ENCODE data around the gene CYP1B1. TPM values are rescaled to one million over a fixed set of nuclear protein-coding genes. Genes with fewer than 3 reads are reported as not detected.

CYP1B1 gene
- total RNA-seq, 2 donors from 2014 or later: 90.3 to 95.7 TPM

DNA sequence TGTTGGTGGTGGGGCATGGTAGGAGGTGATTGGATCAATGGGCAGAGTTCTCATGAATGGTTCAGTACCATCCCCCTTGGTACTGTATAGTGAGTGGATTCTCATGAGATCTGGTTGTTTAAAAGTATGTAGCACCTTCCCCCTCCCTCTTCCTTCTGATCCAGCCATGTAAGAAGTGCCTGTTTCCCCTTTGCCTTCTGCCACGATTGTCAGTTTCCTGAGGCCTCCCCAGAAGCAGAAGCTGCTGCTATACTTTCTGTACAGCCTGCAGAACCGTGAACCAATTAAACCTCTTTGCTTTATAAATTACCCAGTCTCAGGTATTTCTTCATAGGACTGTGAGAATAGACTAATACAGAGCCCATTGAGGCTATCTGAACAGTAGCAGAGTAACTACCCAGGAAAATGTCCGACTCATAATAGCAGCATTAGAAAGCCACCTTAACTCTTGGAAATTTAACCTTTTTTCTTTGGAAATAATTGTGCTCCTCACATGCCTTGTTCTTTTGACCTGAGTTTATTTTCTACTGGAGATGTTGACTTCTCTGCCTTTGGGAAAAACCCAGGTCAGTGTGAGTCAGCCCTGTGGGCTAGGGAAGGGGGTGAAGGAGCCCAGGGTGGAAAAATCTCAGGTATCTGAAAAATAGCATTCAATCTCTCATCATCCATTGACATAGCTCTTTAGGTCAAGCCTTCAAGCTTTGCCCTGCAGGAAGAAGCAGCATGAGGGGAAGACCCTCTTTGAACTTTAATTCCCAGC, 18.1 kb downstream of the CYP1B1 start:
- ATAC-seq (no peak), DNase-seq (ENCODE audit: low spot score) (no peak)
- H3K9me3 Mint-ChIP-seq: no peaks in the 10 kb centered on the region

DNA sequence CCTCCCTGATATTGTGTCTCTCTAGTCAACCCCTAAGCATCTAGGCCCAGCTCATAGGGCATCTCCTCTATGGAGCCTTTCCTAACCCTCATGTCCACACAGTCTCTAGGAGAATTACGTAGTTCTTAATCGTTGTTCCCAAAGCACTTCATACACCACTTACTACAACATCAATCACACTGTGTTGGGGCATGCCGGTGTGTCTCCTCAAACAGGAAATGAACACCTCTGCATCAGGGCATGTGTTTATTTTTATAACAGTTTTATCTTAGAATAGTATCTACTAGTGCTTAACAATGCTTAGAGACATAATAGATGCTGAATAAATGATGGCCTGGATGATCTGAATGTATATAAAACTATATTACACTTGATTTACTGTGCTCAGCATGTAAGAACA, 19.7 kb downstream of the CYP1B1 start:
- H3K4me3 Mint-ChIP-seq: no peak overlapping the region
- DNase-seq (ENCODE audit: low spot score) (no peak), ATAC-seq (no peak)
- H3K27ac Mint-ChIP-seq: no peak overlapping the region
- no peaks in the 10 kb centered on the region for H3K4me1 Mint-ChIP-seq (ENCODE audit: low read depth in 2 of 2)
- H3K9me3 Mint-ChIP-seq: no peaks in the 10 kb centered on the region
- peaks cover 29 to 43% of the 10 kb centered on the region in 2 donors for H3K27me3 Mint-ChIP-seq
- no peaks in the 10 kb centered on the region for H3K36me3 Mint-ChIP-seq

More for the DNA sequence above, 18.1 kb downstream of the CYP1B1 start:
- no peak overlapping the region for H3K27ac Mint-ChIP-seq
- H3K4me1 Mint-ChIP-seq (ENCODE audit: low read depth in 2 of 2): no peaks in the 10 kb centered on the region
- H3K36me3 Mint-ChIP-seq: no peaks in the 10 kb centered on the region
- no peak overlapping the region for H3K4me3 Mint-ChIP-seq
- peaks cover 22 to 38% of the 10 kb centered on the region in 2 donors for H3K27me3 Mint-ChIP-seq

DNA sequence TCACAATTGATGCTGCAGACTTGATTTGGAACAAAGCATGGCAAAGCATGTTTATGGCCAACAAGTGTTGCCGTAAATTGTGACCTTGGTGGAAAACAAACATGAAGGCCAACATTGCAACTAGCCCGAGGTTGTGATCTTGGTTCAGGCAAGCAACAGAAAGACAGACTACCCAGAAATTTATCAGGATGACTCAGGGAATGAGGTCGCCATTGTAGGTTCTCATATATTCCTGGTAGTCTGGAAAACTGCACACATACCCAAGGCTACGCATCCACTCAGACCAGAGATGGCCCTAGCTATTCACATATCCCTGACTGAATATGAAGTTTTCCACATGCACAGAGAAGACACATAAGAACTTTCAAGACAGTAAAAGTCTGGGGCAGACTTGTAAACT, 30.1 kb downstream of the CYP1B1 start:
- no peak overlapping the region for H3K27ac Mint-ChIP-seq
- H3K9me3 Mint-ChIP-seq: no peaks in the 10 kb centered on the region
- peaks cover 7% of the 10 kb centered on the region for H3K36me3 Mint-ChIP-seq
- DNase-seq (ENCODE audit: low spot score) (no peak), ATAC-seq (no peak)
- no peak overlapping the region for H3K4me3 Mint-ChIP-seq
- H3K4me1 Mint-ChIP-seq (ENCODE audit: low read depth in 2 of 2): no peaks in the 10 kb centered on the region
- peaks cover 28 to 40% of the 10 kb centered on the region in 2 donors for H3K27me3 Mint-ChIP-seq

DNA sequence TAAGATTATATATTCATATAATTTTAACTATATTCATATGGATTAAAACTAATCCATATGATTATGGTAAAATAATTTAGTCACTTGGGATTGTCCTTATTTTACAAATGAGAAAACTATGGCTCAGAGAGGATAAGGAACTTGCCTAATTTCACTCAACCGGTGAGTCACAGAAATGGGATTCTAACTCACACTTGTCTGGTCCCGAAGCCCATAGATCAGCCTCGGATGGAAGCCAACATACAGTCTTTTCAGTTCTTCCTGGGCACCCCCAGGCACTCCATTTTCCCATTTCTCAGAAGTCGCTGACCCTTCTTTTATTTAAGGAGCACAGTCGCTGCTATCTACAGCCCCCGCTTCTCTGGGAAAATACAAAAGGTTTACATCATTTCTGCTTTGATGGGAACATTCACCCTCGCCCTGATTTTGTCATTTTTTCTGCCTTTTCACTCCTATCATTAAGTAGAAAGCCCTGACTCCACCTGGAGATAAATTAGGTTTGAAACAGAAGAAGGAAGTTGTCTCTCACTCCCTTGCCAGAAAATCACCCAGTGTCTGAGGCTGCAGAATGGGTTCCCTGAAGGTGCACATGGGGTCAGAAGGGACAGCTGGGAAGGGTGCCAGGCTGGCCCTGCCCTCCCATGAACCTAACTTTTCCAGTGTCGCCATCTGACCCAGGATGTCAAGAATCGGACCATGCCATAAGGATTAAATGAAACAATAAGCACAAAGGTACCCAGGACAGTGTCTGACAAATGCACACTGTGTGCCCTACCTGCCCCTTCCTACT, 36.6 kb downstream of the CYP1B1 start:
- Mint-ChIP-seq H3K4me3 (no peak overlapping the region), H3K36me3 (peaks cover 7% of the 10 kb centered on the region), H3K27ac (no peak overlapping the region), H3K4me1 (ENCODE audit: low read depth in 2 of 2) (peaks cover 7 to 32% of the 10 kb centered on the region in 2 donors), H3K9me3 (no peaks in the 10 kb centered on the region), H3K27me3 (peaks cover 36 to 75% of the 10 kb centered on the region in 2 donors)
- no peak for ATAC-seq
- no peak for DNase-seq (ENCODE audit: low spot score)

DNA sequence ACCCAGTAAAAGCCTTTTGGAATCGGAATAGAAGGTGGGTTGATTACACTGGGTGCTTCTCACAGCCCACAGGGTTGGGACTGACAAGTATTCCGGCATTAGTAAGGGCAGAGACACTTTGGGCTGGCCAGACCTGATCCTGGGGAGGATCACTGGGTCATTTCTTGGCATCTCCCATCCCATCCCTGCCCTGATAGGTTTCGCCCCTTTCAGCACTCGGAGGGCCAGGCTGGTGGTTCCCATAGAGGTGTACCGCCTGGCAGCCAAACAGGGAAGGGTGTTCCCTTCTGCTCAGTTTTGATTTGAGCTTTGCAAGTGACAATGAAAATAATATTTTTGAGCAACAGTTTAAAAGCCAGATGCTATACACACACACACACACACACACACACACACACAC, 37.3 kb downstream of the CYP1B1 start:
- ATAC-seq (no peak), DNase-seq (ENCODE audit: low spot score) (no peak)
- Mint-ChIP-seq H3K27me3 (peaks cover 37 to 75% of the 10 kb centered on the region in 2 donors), H3K9me3 (no peaks in the 10 kb centered on the region), H3K4me3 (peak overlapping the region; percentile 86), H3K4me1 (ENCODE audit: low read depth in 2 of 2) (peaks cover 7 to 32% of the 10 kb centered on the region in 2 donors), H3K27ac (peak overlapping the region; percentile 86 to 89), H3K36me3 (peaks cover 6% of the 10 kb centered on the region)

DNA sequence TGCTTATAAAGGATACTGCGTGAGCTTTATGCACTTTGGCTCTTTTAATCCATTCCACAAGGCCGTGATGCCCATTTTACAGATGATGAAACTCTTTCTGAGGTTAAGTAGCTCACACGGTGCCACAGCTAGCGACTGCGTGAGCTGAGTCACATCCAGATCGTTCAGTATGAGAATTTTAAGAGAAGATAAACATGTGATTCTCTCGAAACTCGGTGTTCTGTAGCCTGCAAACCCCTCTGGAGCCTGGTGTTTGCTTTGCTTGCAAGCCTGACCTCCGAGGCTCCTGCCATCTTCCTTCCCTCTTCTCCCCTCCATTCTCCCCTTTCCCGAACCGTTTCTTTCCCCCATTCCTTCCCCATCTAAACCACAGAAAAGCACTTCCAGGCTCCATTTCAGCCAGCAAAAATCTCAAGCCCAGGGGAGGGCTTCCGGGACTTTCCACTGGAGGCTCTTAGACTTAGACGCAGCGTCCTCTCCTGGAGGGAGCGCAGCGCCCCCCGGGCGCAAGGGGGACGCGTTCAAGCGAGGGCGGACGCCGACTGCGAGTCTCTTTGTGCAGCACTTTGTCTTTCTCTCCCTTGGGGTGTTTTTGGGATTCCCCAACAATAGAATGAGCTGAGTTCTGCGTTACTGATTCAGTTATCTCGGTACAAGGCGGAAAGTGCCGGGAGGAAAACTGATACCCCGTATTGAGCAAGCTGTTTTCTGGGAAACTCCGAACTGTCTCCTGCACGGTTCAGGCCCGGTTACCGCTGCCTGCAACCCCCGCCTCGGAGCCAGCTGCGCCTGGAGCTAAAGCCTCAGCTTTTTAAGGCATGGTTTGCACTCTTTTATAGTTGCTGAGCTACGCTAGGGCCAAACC, 38.0 kb downstream of the CYP1B1 start:
- Mint-ChIP-seq H3K9me3 (no peaks in the 10 kb centered on the region), H3K27ac (peak overlapping the region; percentile 86 to 89), H3K36me3 (no peaks in the 10 kb centered on the region), H3K4me1 (ENCODE audit: low read depth in 2 of 2) (peaks cover 7 to 32% of the 10 kb centered on the region in 2 donors), H3K27me3 (peaks cover 37 to 73% of the 10 kb centered on the region in 2 donors), H3K4me3 (peak overlapping the region; percentile 86)
- no peak for DNase-seq (ENCODE audit: low spot score)
- ATAC-seq: peak; percentile 82 to 88

DNA sequence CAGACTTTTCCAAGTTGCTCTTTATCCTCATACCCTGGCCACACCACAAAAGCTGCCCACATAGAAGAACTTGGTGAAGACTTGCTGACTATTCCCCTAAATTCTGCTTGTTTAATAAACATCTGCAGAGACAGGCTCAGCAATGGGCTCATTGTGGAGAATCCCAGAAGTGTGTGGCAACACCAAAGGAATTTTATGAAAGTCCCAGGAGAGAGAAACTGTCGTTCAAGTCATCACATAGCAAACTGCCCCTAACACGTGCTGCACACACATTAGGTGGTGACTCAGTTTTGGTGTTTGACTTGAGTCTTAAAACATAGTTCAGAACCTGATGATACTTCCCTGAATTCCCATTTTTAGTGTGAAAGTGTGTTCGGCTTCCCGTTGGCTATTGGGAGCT, 38.6 kb downstream of the CYP1B1 start:
- DNase-seq (ENCODE audit: low spot score): no peak
- peak overlapping the region; percentile 86 for H3K4me3 Mint-ChIP-seq
- no peaks in the 10 kb centered on the region for H3K36me3 Mint-ChIP-seq
- peaks cover 35 to 68% of the 10 kb centered on the region in 2 donors for H3K27me3 Mint-ChIP-seq
- peaks cover 7 to 32% of the 10 kb centered on the region in 2 donors for H3K4me1 Mint-ChIP-seq (ENCODE audit: low read depth in 2 of 2)
- ATAC-seq: peak in 1 of 2 donors; percentile 47
- no peaks in the 10 kb centered on the region for H3K9me3 Mint-ChIP-seq
- peak overlapping the region in 1 of 2 donors; percentile 89 for H3K27ac Mint-ChIP-seq

DNA sequence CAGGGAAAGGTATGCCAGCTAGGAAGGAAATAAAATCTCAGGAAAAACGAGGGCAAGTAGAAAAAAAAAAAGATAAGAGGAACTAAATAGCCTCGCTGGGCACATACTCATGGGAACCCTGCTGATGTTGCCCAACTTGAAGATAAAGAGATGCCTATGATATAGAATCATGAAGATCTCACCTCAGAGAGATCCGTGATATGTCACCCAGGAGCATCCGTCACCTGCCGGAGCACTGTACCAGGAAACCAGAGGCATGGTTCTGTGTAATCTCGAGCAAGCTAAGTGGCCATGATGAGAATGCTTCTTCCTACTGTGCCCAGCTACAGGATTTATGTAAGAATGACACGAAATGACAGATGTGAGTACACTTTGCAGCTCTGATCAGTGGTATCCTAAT, 40.0 kb downstream of the CYP1B1 start:
- Mint-ChIP-seq H3K9me3 (no peaks in the 10 kb centered on the region), H3K27me3 (peaks cover 31 to 63% of the 10 kb centered on the region in 2 donors), H3K27ac (no peak overlapping the region), H3K4me3 (no peak overlapping the region), H3K4me1 (ENCODE audit: low read depth in 2 of 2) (peaks cover 7 to 32% of the 10 kb centered on the region in 2 donors), H3K36me3 (no peaks in the 10 kb centered on the region)
- DNase-seq (ENCODE audit: low spot score): no peak
- no peak for ATAC-seq

DNA sequence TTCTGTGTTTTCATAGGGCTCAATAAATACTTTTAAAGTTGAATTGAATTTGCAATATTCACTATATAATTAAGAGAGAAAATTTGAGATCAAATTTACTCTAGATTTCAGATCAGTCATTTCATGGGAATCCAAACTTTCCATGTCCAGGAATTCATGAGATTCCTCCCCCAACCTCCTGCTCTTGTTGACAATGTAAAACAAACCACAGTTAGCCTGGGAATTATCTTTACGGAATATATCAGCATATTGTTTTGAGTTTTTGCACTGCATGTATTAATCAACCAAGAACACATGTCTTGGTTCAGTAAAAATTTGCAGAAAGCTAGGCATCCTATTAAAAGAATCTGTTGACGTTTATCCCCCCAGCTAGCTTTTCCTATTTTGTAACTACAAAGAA, 42.3 kb downstream of the CYP1B1 start:
- peaks cover 28 to 57% of the 10 kb centered on the region in 2 donors for H3K27me3 Mint-ChIP-seq
- H3K36me3 Mint-ChIP-seq: no peaks in the 10 kb centered on the region
- peaks cover 7 to 30% of the 10 kb centered on the region in 2 donors for H3K4me1 Mint-ChIP-seq (ENCODE audit: low read depth in 2 of 2)
- DNase-seq (ENCODE audit: low spot score): no peak
- no peaks in the 10 kb centered on the region for H3K9me3 Mint-ChIP-seq
- H3K27ac Mint-ChIP-seq: no peak overlapping the region
- no peak for ATAC-seq
- H3K4me3 Mint-ChIP-seq: no peak overlapping the region

DNA sequence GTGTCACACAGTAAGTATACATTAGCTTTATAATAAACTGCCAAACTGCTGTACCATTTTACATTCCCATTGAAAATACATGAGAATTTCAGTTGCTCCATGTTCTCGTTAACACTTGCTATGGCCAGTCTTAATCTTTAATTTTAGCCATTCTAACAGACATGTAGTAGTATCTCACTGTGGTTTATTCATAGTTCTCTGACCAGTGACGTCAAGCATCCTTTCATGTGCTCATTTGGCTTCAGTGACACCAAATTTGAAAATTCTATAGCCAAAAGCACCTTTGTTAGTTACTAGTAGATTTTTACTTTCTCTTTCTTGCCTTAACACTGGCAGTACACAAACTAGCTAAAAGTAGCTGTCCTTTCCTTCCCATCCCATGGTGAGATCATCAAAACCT, 43.0 kb downstream of the CYP1B1 start:
- no peak for DNase-seq (ENCODE audit: low spot score)
- Mint-ChIP-seq H3K36me3 (no peaks in the 10 kb centered on the region), H3K4me3 (no peak overlapping the region), H3K9me3 (no peaks in the 10 kb centered on the region), H3K4me1 (ENCODE audit: low read depth in 2 of 2) (peaks cover 3 to 23% of the 10 kb centered on the region in 2 donors), H3K27me3 (peaks cover 25 to 57% of the 10 kb centered on the region in 2 donors), H3K27ac (no peak overlapping the region)
- ATAC-seq: no peak

DNA sequence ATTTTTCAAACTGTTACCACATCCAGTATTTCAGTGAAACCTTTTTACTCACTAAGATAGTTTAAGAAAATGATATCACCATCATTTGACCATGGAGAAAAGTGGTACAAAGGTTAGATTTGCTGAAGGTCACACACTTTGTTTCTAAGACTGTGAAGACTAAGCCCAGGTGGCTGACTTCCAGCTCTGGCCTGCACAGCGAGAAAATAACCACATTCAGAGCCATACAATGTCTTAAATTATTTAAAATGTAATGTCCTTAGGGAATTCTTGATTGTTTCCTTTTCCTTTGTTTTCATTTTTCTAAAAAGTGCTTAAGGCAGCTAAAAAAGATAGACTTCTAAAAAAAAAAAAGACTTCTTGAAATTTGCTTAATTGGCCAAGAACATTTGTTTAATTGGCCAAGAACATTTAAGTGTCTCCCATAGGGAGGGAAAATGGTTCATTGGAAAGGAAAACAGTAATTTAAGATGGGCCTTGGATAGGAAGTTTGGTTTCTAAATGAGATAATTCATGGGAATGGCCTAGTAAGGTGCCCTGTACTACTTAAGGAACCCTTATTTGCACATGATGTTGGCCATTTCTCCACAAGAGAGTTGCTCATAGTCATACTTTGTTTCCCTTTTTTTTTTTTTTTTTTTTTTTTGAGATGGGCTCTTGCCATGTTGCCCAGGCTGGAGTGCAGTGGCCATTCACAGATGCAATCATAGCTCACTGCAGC, 45.2 kb downstream of the CYP1B1 start:
- H3K4me1 Mint-ChIP-seq (ENCODE audit: low read depth in 2 of 2): peaks cover 0 to 3% of the 10 kb centered on the region in 2 donors
- no peaks in the 10 kb centered on the region for H3K9me3 Mint-ChIP-seq
- ATAC-seq: no peak
- H3K4me3 Mint-ChIP-seq: no peak overlapping the region
- DNase-seq (ENCODE audit: low spot score): no peak
- H3K27ac Mint-ChIP-seq: no peak overlapping the region
- H3K27me3 Mint-ChIP-seq: peaks cover 9 to 50% of the 10 kb centered on the region in 2 donors
- H3K36me3 Mint-ChIP-seq: no peaks in the 10 kb centered on the region

DNA sequence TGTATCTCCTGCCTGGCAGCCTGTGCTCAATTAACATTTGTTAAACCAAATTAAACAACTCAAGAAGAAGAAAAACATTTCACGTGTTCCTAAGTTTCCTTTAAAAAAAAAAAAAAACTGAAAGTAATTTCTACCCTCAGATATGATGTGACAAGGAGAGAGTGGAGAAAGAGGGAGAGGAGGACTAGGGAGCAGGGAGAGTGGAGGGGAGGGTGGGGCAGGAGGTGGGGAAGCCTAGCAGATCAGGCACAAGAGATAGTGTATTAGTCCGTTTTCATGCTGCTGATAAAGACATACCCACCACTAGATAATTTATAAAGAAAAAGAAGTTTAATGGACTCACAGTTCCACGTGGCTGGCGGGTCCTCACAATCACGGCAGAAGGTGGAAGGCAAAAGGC, 46.4 kb downstream of the CYP1B1 start:
- Mint-ChIP-seq H3K4me1 (ENCODE audit: low read depth in 2 of 2) (no peaks in the 10 kb centered on the region), H3K36me3 (no peaks in the 10 kb centered on the region), H3K4me3 (no peak overlapping the region), H3K27ac (no peak overlapping the region), H3K9me3 (no peaks in the 10 kb centered on the region), H3K27me3 (peaks cover 10 to 49% of the 10 kb centered on the region in 2 donors)
- ATAC-seq (no peak), DNase-seq (ENCODE audit: low spot score) (no peak)

DNA sequence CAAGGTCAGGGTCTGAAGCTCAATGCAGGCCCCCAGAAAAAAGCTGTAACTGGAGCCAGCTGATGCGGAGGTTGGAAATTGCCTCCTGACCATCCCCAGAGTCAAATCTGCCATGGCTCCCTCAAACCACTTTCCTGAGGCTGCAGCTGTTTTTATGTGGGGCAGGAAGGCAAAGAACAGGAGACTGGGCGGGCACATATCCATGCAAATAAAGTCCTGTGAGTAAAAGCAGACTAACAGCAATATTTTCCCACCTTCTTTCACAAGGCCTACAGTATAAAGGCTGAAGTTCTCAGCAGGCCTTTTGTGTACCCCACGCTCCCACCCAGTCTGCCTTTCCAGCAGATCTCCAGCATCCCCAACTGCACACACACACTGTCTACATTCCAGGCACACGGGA, 47.1 kb downstream of the CYP1B1 start:
- H3K27ac Mint-ChIP-seq: no peak overlapping the region
- no peaks in the 10 kb centered on the region for H3K36me3 Mint-ChIP-seq
- H3K27me3 Mint-ChIP-seq: peaks cover 7 to 44% of the 10 kb centered on the region in 2 donors
- H3K4me3 Mint-ChIP-seq: no peak overlapping the region
- no peaks in the 10 kb centered on the region for H3K4me1 Mint-ChIP-seq (ENCODE audit: low read depth in 2 of 2)
- ATAC-seq: no peak
- no peaks in the 10 kb centered on the region for H3K9me3 Mint-ChIP-seq
- DNase-seq (ENCODE audit: low spot score): no peak
